Activated naive CD4-positive, alpha-beta T cell treated with anti-CD3 and anti-CD28 coated beads, Interleukin-2, amount 10 ng/mL, durations not matched to agents 7 days and 5 days (primary cell): Measurements from ENCODE around the gene WSB1.

Source experiments
- CTCF ChIA-PET: fragments of 350-600 bp; sonication (Branson Sonifier 250); formaldehyde crosslinking; loops from one replicate; lab custom pipeline; 2021; ENCODE audit warnings: antibody characterized with exemption; lab: Charles Lee
- DNase-seq: peaks from one replicate; pipeline ENCODE4 v3.0.0-alpha.2; 2020
- H3K27ac Mint-ChIP-seq: one replicate; pipeline ENCODE4 v1.8.0; 2021; ENCODE audit warnings: mild to moderate bottlenecking, moderate library complexity, mixed read lengths
- H3K27me3 Mint-ChIP-seq: one replicate; pipeline ENCODE4 v1.8.0; 2021; ENCODE audit warnings: mild to moderate bottlenecking, mixed read lengths
- H3K36me3 Mint-ChIP-seq: one replicate; pipeline ENCODE4 v1.8.0; 2021; ENCODE audit warnings: mixed read lengths
- H3K4me1 Mint-ChIP-seq: one replicate; pipeline ENCODE4 v1.8.0; 2021; ENCODE audit warnings: mixed read lengths
- H3K4me3 Mint-ChIP-seq: one replicate; pipeline ENCODE4 v1.8.0; 2021; ENCODE audit warnings: mild to moderate bottlenecking, moderate library complexity, mixed read lengths
- H3K9me3 Mint-ChIP-seq: one replicate; pipeline ENCODE4 v1.8.0; 2021; ENCODE audit warnings: mixed read lengths

The WSB1 gene

DNA sequence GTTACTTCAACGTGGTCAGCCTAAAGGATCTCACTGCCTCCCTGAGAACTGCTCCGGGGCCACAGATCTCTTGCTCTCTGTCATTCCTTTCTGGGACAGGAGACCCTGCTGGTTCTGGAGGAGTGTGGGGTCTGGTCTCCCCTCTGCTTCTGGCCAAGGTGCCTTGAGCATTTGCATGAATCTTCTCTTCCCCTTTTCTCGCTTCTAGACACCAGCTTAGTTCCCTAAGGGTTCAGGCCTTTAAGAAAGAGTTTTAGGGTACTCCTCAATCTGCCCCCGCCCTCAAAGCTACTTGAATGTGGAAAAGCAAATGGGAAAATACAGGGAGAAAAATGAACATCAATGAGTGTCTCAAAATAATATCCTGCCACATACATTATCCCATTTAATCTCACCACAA is 48.1 kb downstream of the WSB1 start:
- Mint-ChIP-seq H3K4me3 (no peak overlapping the region), H3K9me3 (no peaks in the 10 kb centered on the region), H3K27me3 (peaks cover 16% of the 10 kb centered on the region), H3K27ac (no peak overlapping the region), H3K4me1 (peaks cover 14% of the 10 kb centered on the region), H3K36me3 (no peaks in the 10 kb centered on the region)
- CTCF ChIA-PET, result no interaction called here
- DNase-seq, result no peak

DNA sequence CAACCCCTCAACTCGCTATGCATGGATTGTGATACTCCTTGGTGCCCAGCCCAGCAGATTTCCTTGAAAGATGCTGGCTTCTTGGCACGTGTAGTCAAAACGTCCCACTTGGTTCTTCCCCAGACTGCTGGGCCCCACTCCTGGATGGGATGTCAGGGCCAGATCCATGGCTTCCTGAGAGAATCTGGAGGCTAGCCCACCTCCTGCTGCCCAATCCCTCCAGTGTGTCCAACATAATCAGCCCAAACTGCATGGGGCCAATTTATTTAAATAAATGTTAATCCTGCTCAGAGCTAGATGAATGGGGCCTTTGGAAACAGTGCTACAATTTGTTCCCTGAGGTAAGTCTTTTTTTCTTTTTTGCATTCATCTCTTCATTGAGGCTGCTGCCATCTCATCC is 49.4 kb downstream of the WSB1 start:
- no peaks in the 10 kb centered on the region for H3K36me3 Mint-ChIP-seq
- no peak overlapping the region for H3K4me3 Mint-ChIP-seq
- DNase-seq, result no peak
- H3K9me3 Mint-ChIP-seq, result no peaks in the 10 kb centered on the region
- H3K27ac Mint-ChIP-seq, result no peak overlapping the region
- peaks cover 17% of the 10 kb centered on the region for H3K4me1 Mint-ChIP-seq
- peaks cover 16% of the 10 kb centered on the region for H3K27me3 Mint-ChIP-seq
- CTCF ChIA-PET, result interaction anchor here (1.2 kb wide), 1 partner anchor 107 kb away, joined by 6 read pairs; no protein-coding TSS in a partner anchor

DNA sequence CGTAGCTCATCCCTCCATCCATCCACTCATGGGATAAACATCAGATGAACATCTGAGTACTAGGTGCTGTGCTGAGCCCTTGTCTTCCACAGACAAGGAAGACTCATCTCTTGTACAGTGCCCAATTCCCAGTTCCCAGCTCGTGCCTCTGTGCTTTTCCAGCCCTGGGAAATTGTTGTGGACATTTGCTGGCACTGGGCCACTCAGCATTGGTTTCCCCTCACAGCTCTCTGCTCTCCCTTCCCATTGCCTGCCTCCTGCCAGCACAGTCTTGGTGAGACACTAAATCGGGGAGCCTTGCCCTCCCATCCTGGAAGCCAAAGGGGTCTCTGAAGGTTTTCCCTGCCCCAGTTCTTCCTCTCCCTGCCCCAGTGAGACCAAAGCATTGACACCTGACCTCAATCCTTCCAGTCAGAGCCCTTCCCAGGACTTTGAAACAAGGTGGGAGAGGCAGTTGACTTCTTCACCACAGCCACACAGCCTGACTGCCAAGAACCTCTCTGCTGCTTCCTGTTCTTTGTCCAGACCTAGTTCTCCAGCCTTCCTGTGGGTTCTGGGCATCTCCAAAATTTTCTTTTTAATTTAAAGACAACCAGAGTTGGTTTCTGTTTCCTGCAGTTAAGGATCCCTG is 50.2 kb downstream of the WSB1 start:
- CTCF ChIA-PET, result interaction anchor here (1.2 to 1.4 kb wide), 2 partner anchors 12 to 108 kb away, joined by 4 to 6 read pairs; no protein-coding TSS in a partner anchor
- no peaks in the 10 kb centered on the region for H3K9me3 Mint-ChIP-seq
- H3K27ac Mint-ChIP-seq, result no peak overlapping the region
- H3K27me3 Mint-ChIP-seq, result peaks cover 16% of the 10 kb centered on the region
- no peaks in the 10 kb centered on the region for H3K36me3 Mint-ChIP-seq
- no peak overlapping the region for H3K4me3 Mint-ChIP-seq
- DNase-seq, result no peak
- peaks cover 22% of the 10 kb centered on the region for H3K4me1 Mint-ChIP-seq

DNA sequence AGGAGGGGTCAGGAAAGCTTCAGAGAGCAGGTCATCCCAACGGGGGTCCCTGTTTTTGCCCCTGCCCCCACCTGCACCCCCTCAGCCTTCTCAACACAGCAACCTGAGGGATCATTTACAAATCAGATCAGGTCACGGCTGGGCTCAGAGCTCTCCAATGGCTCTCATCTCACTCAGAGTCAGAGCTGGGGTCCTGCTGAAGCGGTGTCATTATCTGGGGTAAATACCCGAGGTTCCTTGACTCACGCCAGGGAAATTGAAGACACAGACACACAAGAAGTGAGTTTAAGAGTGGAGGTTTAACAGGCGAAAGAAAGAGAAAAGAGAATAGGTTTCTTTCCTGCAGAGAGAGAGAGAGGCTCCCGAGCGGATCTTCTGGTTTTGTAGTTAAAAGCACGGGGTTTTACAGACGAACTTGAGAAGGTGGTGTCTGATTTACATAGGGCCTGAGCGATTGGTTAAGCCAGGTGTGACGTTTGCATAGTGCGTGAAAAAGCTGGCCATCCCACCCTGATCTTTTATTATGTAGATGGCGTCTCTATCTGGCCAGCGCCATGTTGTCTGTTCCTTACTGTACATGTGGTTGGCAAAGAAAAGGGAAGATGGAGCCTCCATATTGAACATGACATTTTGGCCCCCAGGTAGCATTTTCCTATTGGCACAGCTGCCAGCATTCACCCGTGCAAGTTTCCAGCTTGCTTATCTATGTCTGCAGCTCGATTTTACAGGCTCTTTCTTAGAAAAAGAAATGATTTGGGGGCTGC is 51.4 kb downstream of the WSB1 start:
- Mint-ChIP-seq H3K4me1 (peaks cover 16% of the 10 kb centered on the region), H3K27me3 (peaks cover 16% of the 10 kb centered on the region), H3K36me3 (no peaks in the 10 kb centered on the region), H3K9me3 (no peaks in the 10 kb centered on the region), H3K27ac (no peak overlapping the region), H3K4me3 (no peak overlapping the region)
- CTCF ChIA-PET, result interaction anchor here (0.9 to 1.7 kb wide), 5 partner anchors 13 to 306 kb away, joined by 3 to 7 read pairs (median 4); no protein-coding TSS in a partner anchor
- DNase-seq, result no peak

DNA sequence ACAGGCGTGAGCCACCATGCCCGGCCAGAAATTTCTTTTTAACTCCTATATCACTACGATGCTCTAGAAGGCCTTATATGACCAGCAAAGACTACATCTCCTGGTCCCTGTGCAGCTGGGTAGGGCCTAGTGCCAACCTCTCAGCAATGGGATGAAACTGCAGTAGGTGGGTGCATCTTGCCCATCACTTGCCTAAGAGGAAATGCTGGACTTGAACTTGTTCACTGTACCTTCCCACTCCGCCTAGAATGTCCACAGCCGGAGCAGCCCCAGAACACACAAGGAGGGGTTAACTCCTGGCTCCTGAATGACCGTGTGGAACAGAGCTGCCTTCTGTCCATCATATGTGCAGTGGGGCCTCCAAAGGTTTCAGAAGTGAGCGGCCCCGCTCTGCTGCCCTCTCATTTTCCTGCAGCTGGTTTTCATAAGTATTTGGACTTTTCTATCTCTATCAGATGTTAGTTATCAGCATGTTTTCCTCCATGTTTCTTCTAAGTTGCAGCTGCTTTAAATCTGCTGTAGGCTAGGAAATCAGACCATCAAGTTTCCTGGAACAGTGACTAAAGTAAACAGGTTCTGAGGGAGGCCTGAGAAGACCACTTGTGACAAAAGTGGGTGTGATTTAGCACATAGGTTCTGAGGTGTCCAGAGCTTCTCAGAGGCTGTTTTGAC is 52.5 kb downstream of the WSB1 start:
- no peak overlapping the region for H3K27ac Mint-ChIP-seq
- H3K9me3 Mint-ChIP-seq, result no peaks in the 10 kb centered on the region
- no peak for DNase-seq
- peaks cover 16% of the 10 kb centered on the region for H3K27me3 Mint-ChIP-seq
- peaks cover 16% of the 10 kb centered on the region for H3K4me1 Mint-ChIP-seq
- no peaks in the 10 kb centered on the region for H3K36me3 Mint-ChIP-seq
- H3K4me3 Mint-ChIP-seq, result no peak overlapping the region
- CTCF ChIA-PET, result interaction anchor here (0.9 to 1.7 kb wide), 3 partner anchors 14 to 305 kb away, joined by 3 to 7 read pairs (median 3); no protein-coding TSS in a partner anchor

DNA sequence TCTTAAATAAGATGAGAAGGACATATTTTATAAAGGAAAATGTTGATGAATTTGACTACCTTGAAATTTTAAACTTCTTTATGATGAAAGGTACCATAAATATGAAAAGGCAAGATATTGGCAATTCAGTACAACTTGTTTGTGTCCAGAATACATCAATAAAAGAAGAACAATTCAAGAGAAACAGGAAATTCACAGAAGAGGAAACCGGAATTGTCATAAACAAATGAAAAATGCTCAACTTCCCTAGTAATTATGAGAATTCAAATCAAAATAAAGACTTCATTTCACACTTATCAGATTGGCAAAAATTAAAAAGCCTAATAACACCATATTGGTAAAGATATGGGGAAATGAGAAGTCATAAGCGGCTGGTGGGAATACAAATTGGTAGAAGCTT is 54.3 kb downstream of the WSB1 start:
- CTCF ChIA-PET, result interaction anchor here (1.2 to 1.4 kb wide), 2 partner anchors 15 to 112 kb away, joined by 7 to 8 read pairs; no protein-coding TSS in a partner anchor
- Mint-ChIP-seq H3K4me3 (peak overlapping the region; percentile 56), H3K27ac (no peak overlapping the region)

DNA sequence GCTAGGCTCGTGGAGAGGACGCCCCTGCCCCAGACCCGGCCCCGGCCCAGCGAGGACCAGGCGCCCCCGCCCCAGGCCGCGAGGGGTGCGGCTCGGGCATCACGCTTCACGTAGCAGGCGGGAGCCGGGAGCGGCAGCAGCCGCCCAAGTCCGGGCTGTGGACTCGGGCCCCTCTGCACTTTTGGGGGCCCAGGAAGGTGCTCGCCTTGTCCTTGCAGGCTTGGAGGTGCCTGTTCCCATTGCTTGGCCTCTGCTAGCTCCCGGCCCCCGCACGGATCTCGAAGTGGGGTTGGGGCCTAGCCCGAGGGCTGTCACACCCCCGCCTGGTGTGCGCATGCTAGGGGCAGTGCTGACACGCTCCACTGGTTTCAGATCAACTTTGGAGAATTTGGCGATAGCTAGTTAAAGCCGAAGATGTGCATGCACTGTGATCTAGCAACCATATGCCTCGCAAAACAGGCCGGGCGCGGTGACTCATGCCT is 55.7 kb downstream of the WSB1 start:
- CTCF ChIA-PET, result interaction anchor here (0.6 to 6.8 kb wide), 5 partner anchors 17 to 1108 kb away, joined by 3 to 72 read pairs (median 8); no protein-coding TSS in a partner anchor
- no peak for DNase-seq
- no peak overlapping the region for H3K4me3 Mint-ChIP-seq
- H3K9me3 Mint-ChIP-seq, result no peaks in the 10 kb centered on the region
- H3K36me3 Mint-ChIP-seq, result no peaks in the 10 kb centered on the region
- peaks cover 35% of the 10 kb centered on the region for H3K4me1 Mint-ChIP-seq
- no peaks in the 10 kb centered on the region for H3K27me3 Mint-ChIP-seq
- H3K27ac Mint-ChIP-seq, result no peak overlapping the region

More for the DNA sequence above, 54.3 kb downstream of the WSB1 start:
- no peaks in the 10 kb centered on the region for H3K36me3 Mint-ChIP-seq
- H3K4me1 Mint-ChIP-seq, result peaks cover 25% of the 10 kb centered on the region
- DNase-seq, result no peak
- H3K9me3 Mint-ChIP-seq, result no peaks in the 10 kb centered on the region
- peaks cover 10% of the 10 kb centered on the region for H3K27me3 Mint-ChIP-seq

DNA sequence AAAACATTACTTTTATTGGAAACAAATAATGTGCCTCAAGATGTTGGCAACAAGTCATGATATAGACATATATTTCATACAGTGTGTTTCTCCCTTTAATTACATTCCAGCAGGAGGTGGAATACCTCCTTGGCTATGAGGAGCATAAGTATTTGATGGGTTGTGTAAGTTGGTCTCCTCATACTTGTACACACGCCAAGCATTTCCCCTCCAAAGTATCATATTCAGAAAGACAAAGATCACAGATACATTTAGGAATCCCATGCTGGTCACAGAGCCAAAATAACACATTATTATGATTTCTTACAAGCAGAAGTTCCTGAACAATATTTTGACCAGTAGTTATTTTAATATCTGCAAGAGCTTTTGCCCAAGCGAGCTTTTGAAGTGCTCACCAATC is 57.8 kb downstream of the WSB1 start:
- no peaks in the 10 kb centered on the region for H3K27me3 Mint-ChIP-seq
- no peak for DNase-seq
- H3K4me3 Mint-ChIP-seq, result no peak overlapping the region
- CTCF ChIA-PET, result interaction anchor here (1.3 to 6.8 kb wide), 3 partner anchors 19 to 249 kb away, joined by 3 to 72 read pairs (median 8); no protein-coding TSS in a partner anchor
- H3K27ac Mint-ChIP-seq, result no peak overlapping the region
- peaks cover 42% of the 10 kb centered on the region for H3K4me1 Mint-ChIP-seq
- no peaks in the 10 kb centered on the region for H3K9me3 Mint-ChIP-seq
- no peaks in the 10 kb centered on the region for H3K36me3 Mint-ChIP-seq

DNA sequence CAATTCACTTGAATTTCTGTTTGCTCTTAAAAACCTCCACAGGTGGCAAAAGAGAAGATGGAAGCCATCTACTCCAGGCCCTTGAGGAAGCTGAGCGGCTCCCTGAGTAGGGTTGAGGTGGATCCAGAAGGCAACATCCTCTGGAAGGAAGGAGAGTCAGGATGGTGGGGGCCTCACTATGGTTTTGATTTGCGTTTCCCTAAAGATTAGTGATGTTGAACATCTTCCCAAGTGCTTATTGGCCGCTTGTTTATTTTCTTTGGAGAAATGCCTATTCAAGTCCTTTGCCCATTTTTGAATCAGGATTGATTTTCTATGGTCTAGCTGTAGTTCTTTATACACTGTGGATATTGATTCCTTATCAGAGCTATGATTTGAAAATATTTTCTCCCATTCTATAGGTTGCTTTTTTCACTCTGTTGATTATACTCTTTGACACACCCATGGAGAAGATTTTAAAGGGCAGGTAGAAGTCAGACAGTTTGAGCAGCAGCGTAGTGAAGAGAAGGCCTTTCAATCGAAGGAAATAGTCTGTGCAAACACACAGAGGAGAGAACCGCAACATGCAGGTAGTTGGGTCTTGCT is 58.6 kb downstream of the WSB1 start:
- DNase-seq, result no peak
- H3K27ac Mint-ChIP-seq, result no peak overlapping the region
- peak overlapping the region; percentile 76 for H3K4me3 Mint-ChIP-seq
- H3K9me3 Mint-ChIP-seq, result no peaks in the 10 kb centered on the region
- H3K36me3 Mint-ChIP-seq, result no peaks in the 10 kb centered on the region
- H3K27me3 Mint-ChIP-seq, result no peaks in the 10 kb centered on the region
- CTCF ChIA-PET, result interaction anchor here (0.7 to 6.8 kb wide), 6 partner anchors 15 to 299 kb away, joined by 3 to 72 read pairs (median 5); no protein-coding TSS in a partner anchor
- peaks cover 41% of the 10 kb centered on the region for H3K4me1 Mint-ChIP-seq

DNA sequence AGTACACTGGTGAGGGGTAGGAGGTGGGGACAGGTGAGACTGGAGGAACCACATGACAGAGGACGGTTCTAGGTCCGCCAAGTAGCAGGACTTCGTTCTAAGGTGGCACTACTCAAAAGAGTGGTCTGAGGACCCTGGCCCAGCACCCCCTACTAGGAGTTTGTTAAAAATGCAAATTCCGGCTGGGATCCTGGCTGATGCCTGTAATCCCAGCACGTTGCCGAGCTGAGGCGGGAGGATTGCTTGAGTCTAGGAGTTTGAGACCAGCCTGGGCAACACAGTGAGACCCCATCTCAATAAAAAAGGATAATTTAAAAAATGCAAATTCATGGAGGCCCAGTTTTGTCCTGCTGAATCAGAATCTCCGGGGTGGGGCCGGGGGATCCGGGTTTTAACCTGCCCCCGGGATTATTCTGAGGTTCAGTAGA is 59.1 kb downstream of the WSB1 start:
- H3K4me3 Mint-ChIP-seq, result peak overlapping the region; percentile 76
- no peak overlapping the region for H3K27ac Mint-ChIP-seq
- H3K4me1 Mint-ChIP-seq, result peaks cover 40% of the 10 kb centered on the region
- H3K36me3 Mint-ChIP-seq, result no peaks in the 10 kb centered on the region
- CTCF ChIA-PET, result interaction anchor here (0.9 to 6.8 kb wide), 4 partner anchors 116 to 298 kb away, joined by 3 to 72 read pairs (median 8); no protein-coding TSS in a partner anchor
- no peaks in the 10 kb centered on the region for H3K9me3 Mint-ChIP-seq
- no peak for DNase-seq
- no peaks in the 10 kb centered on the region for H3K27me3 Mint-ChIP-seq

DNA sequence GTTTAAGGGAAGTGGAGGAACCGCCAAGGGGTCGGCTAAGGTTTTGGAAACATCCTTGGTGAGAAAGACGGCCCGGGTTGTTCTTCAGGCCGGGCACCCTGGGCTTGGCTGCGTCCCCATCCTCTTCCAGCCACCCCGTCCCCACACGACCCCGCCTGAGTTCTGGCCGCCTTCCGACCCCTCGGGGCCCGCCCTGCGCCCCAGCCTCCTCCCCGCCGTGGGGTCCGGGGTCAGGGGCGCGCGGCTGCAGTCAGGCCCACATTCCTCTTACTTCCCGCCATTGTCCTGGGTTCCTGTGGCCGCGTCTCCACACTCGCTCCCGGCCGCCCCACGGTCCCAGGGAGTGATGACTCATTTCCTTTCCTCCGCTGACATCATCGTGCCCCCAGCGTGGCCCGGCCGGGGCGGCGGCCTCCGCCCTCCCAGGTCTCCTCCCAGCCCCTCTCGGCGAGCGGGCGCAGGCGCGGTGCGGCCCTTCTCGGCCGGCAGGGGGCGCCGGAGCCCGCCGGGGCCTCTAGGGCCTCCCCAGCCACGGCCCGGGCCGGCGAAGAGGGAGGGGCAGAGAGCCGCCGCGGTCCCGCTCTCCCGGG is 59.6 kb downstream of the WSB1 start:
- peak; percentile 88 for DNase-seq
- CTCF ChIA-PET, result interaction anchor here (0.9 to 6.8 kb wide), 9 partner anchors 9 to 298 kb away, joined by 3 to 72 read pairs (median 8); partner anchors contain the start of gene KSR1
- H3K4me1 Mint-ChIP-seq, result peaks cover 35% of the 10 kb centered on the region
- no peaks in the 10 kb centered on the region for H3K27me3 Mint-ChIP-seq
- peak overlapping the region; percentile 83 for H3K27ac Mint-ChIP-seq
- peak overlapping the region; percentile 76 for H3K4me3 Mint-ChIP-seq
- H3K9me3 Mint-ChIP-seq, result no peaks in the 10 kb centered on the region
- no peaks in the 10 kb centered on the region for H3K36me3 Mint-ChIP-seq

DNA sequence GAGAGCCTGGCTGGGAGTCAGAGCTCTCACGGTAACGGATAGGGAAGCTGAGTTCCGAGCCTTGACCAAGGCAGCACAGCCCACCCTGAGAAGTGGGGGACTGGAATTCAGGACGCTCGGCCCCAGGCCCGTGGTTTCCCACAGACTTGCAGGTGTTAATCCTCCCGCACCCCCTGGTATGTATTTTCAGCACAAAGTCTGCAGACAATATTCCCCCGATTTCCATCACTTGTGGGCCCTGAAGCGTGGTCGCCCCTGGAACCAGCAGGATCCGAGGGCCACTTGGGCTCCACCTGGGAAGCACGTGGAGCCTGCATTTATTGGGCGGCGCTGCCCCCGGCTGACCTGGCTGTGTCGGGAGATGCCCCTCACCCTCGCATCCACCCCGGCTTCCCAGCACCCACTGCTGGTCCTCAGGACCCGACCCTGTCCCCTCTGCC is 60.2 kb downstream of the WSB1 start:
- Mint-ChIP-seq H3K4me1 (peaks cover 32% of the 10 kb centered on the region), H3K4me3 (peak overlapping the region; percentile 76), H3K9me3 (no peaks in the 10 kb centered on the region), H3K27ac (peak overlapping the region; percentile 73), H3K27me3 (no peaks in the 10 kb centered on the region), H3K36me3 (no peaks in the 10 kb centered on the region)
- CTCF ChIA-PET, result interaction anchor here (0.9 to 6.8 kb wide), 12 partner anchors 9 to 297 kb away, joined by 3 to 72 read pairs (median 6); partner anchors contain the start of gene KSR1
- DNase-seq, result no peak
